NCI-H1436 treated with DMSO at 0.1 percent for 48 hours (cell line): ENCODE results near the gene AQP4.

Experiments
- DNase-seq: peaks from one replicate; lab custom pipeline; 2025; lab: John Stamatoyannopoulos, UW

AQP4 gene

DNA sequence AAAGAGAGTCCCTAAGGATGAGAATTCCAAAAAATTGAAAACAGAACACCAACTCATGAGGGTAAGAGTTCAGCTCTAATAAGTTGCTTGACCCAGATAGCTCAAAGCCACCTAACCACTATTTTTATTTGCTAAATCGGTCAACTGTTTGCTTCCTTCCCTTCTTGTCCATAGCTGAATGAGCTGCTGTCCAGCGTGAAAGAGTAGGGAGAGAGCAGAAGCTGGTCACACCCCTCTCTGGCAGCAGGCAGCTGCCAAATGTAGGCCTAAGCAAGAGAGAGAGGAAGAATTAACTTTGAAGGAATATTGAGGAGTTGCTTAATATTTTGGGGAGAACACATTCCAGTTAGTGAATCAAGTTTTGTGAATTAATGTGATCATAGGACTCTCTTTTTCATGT is 25.9 kb downstream of the AQP4 start:
- DNase-seq: no peak

- DNase-seq: no peak
These were observed 33.2 kb downstream of the AQP4 start for GRCh38 chr18:26832302-26832701.

- DNase-seq: no peak
These were observed 37.9 kb downstream of the AQP4 start for GRCh38 chr18:26827581-26827980.

DNA sequence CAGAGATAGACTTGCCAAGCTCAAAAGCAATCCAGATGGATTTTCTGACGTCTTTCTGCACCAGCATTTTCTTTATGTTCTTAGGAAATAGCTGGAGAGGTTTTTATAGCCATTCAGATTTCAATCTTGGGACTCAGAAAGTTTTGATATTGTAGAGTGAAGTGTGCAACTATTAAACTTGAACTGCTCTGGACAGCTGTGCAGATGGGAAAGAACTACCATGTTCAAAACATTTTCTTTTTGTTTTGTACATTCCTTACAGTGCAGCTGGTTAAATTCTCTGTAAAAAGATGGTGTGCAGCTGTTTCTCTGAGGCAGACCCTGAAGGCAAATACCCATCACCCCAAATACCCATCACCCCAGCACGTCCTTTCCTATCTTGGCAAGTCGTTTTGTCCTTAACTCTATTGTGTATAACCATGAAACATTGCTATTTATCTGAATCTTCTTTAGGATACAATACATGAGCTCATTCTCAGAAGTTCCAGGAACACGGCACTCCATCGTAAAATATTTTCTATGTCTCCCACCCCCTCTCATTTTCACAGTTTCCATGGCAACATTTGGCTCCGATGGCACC is 38.8 kb downstream of the AQP4 start:
- no peak for DNase-seq

- no peak for DNase-seq
These were observed 44.3 kb downstream of the AQP4 start for GRCh38 chr18:26821181-26821580.

DNA sequence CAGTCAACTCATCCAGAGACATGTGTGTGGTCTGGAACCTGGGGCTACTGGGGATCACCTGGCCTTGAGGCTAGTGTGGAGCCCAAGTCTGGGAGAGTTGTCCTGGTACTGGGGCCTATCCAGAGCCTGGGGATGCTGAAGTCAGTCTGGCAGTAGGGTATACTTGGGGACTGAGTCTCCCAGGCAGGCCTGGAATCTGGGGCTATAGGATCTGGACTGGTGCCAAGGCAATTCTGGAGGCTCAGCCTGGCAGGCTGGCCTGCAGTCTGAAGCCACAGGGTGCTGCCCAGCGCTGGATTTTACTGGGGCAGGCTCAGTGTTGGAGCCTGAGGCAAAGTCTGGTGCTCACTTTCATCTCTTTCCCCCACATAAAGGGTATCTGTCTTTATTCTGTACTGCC is 46.5 kb downstream of the AQP4 start:
- no peak for DNase-seq

DNA sequence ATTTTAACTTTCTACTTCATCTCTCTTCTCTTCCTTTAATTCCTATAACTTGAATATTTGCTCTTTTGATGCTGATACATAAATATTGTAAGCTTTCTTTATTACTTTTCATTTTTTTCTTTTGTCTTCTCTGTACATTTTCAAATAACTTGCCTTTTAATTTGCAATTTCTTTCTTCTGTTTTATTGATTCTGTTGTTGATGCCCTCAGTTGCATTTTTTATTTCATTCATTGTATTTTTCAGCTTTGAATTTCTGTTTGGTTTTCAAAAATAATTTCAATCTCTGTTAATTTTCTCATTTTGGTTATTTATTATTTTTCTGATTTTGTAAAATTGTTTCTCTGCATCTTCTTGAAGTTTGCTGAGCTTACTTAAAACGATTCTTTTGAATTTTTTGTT is 47.0 kb downstream of the AQP4 start:
- no peak for DNase-seq

GRCh38 chr18:26813043-26813442 is 52.5 kb downstream of the AQP4 start:
- no peak for DNase-seq

- DNase-seq: no peak
These were observed 53.0 kb downstream of the AQP4 start for GRCh38 chr18:26812462-26812861.

DNA sequence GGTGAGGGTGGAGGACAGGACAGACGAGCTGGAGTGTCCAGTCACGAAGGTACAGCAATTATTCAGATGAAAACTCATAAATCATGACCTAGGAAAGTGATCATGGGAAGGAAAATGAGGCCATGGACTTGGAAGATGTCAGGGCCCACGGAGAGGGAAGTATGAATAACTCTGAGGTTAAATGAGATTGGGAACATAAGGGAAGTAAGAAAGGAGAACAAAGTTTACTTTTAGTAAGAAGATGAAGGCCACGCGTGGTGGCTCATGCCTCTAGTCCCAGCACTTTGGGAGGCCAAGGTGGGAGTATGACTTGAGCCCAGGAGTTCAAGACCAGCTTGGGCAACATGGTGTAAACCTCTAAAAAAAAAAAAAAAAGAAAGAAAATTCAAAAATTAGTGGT is 56.2 kb downstream of the AQP4 start:
- DNase-seq: no peak

- no peak for DNase-seq
These were observed 59.3 kb downstream of the AQP4 start for GRCh38 chr18:26806224-26806623.

GRCh38 chr18:26804519-26804918 is 61.0 kb downstream of the AQP4 start:
- DNase-seq: no peak

DNA sequence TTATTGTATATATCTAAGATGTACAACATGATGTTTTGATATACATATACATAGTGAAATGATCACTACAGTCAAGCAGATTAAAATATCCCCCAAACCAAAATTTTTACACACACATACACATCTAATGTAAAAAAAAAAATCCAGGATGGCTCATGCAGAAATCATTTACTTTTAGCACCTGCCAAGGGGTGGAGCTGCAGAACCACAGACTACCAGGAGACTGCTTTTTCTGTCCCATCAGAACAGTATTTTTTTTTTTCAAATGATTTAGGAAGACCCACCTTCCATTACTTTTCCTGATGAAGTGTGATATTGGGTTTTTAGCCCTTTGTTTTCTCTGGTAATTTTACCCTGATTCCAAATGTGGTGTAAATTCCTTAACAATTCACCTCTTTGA is 61.9 kb downstream of the AQP4 start:
- DNase-seq: no peak

GRCh38 chr18:26802330-26803200 is 62.9 kb downstream of the AQP4 start:
- no peak for DNase-seq
